GM21576 (cell line): ENCODE measurements around the gene ATP2B2.
"Not testable (repeated sequence)": the region's sequence is repeated elsewhere in the genome, so short reads cannot be mapped to it uniquely, and the experiment has no call there.

ENCODE experiments used
- ATAC-seq: cut with Tn5 transposase; IDR thresholded peaks from one replicate; pipeline ENCODE4 v1.9.1; 2021; ENCODE audit warnings: mild to moderate bottlenecking, moderate library complexity; ENCODE audit not compliant: unreplicated experiment

ATP2B2 gene

GRCh38 chr3:10505050-10505790 is at the start of gene ATP2B2:
Gene ATP2B2 (minus strand): TSS chr3:10505586. CDS start chr3:10449543, 56,043 bp downstream.
- ATAC-seq = no peak

GRCh38 chr3:10554746-10555145 is 49.4 kb upstream of the ATP2B2 start:
- ATAC-seq = no peak

GRCh38 chr3:10554236-10554611 is 48.8 kb upstream of the ATP2B2 start:
- ATAC-seq = no peak

- ATAC-seq = no peak
Measured at GRCh38 chr3:10553591-10554235, 48.3 kb upstream of the ATP2B2 start.

GRCh38 chr3:10552631-10552943 is 47.2 kb upstream of the ATP2B2 start:
- ATAC-seq = no peak

GRCh38 chr3:10551821-10552630 is 46.6 kb upstream of the ATP2B2 start:
- ATAC-seq = no peak

- no peak for ATAC-seq
Measured at GRCh38 chr3:10551139-10551538, 45.8 kb upstream of the ATP2B2 start.

- no peak for ATAC-seq
Measured at GRCh38 chr3:10550705-10551104, 45.3 kb upstream of the ATP2B2 start.

GRCh38 chr3:10549617-10550230 is 44.3 kb upstream of the ATP2B2 start:
- ATAC-seq = no peak

- ATAC-seq = no peak
Measured at GRCh38 chr3:10548992-10549391, 43.6 kb upstream of the ATP2B2 start.

GRCh38 chr3:10547841-10548783 is 42.7 kb upstream of the ATP2B2 start:
- no peak for ATAC-seq

GRCh38 chr3:10547413-10547812 is 42.0 kb upstream of the ATP2B2 start:
- no peak for ATAC-seq

- no peak for ATAC-seq
Measured at GRCh38 chr3:10546820-10547263, 41.5 kb upstream of the ATP2B2 start.

GRCh38 chr3:10546181-10546624 is 40.8 kb upstream of the ATP2B2 start:
- no peak for ATAC-seq

- no peak for ATAC-seq
Measured at GRCh38 chr3:10542518-10542917, 37.1 kb upstream of the ATP2B2 start.

GRCh38 chr3:10540347-10540746 is 35.0 kb upstream of the ATP2B2 start:
- ATAC-seq = not testable (repeated sequence)

- no peak for ATAC-seq
Measured at GRCh38 chr3:10534066-10534465, 28.7 kb upstream of the ATP2B2 start.

- ATAC-seq = no peak
Measured at GRCh38 chr3:10533737-10534023, 28.3 kb upstream of the ATP2B2 start.

GRCh38 chr3:10532939-10533736 is 27.8 kb upstream of the ATP2B2 start:
- no peak for ATAC-seq

- ATAC-seq = no peak
Measured at GRCh38 chr3:10531031-10531430, 25.6 kb upstream of the ATP2B2 start.
